Naive thymus-derived CD4-positive, alpha-beta T cell (primary cell): ENCODE results near the gene LYZL1. TPM values are rescaled to one million over a fixed set of nuclear protein-coding genes. Genes with fewer than 3 reads are reported as not detected.
A peak's percentile ranks its signal among the peaks of the same experiment; 100 is the strongest.

Experiments used
- ATAC-seq: fragments of 150-1000 bp; cut with Tn5 transposase; 2 replicates; pipeline ENCODE4 v1.10.0; 2021; ENCODE audit warnings: mild to moderate bottlenecking, moderate library complexity
- CTCF ChIA-PET: fragments of 350-600 bp; sonication (Branson Sonifier 250); formaldehyde crosslinking; loops from one replicate; lab custom pipeline; 2021; ENCODE audit warnings: antibody characterized with exemption; lab: Charles Lee
- POLR2A ChIA-PET: fragments of 350-600 bp; sonication (Branson Sonifier 250); formaldehyde crosslinking; loops from one replicate; lab custom pipeline; 2021; ENCODE audit warnings: antibody characterized with exemption, inconsistent platforms; lab: Charles Lee
- DNase-seq, 9 donors: peaks; one replicate each; pipeline versions ENCODE4 v3.0.0 to v3.0.0-alpha.2; 2020 to 2022; ENCODE audit warnings: mixed read lengths in 1 of 9
- H3K27ac ChIP-seq: one replicate; pipeline ENCODE4 v1.7.0; 2013; ENCODE audit warnings: mild to moderate bottlenecking, low read depth, low read length, moderate library complexity
- H3K27me3 ChIP-seq, 2 donors: one replicate each; pipeline ENCODE4 v1.7.0; 2013; ENCODE audit warnings: low read length in 2 of 2, mild to moderate bottlenecking in 2 of 2, moderate library complexity in 2 of 2; ENCODE audit not compliant: control insufficient read depth in 2 of 2, insufficient read depth in 2 of 2
- H3K36me3 ChIP-seq, 3 experiments: 1 replicate in 2 of 3; 2 replicates in 1 of 3; pipeline ENCODE4 v1.7.0; 2013; ENCODE audit warnings: low read length in 3 of 3, mild to moderate bottlenecking in 3 of 3, moderate library complexity in 1 of 3; ENCODE audit not compliant: insufficient read depth in 3 of 3, control insufficient read depth in 2 of 3
- H3K4me1 ChIP-seq, 2 donors: one replicate each; pipeline ENCODE4 v1.7.0; 2013; ENCODE audit warnings: low read length in 2 of 2, mild to moderate bottlenecking in 2 of 2, moderate library complexity in 1 of 2; ENCODE audit not compliant: control insufficient read depth in 2 of 2, insufficient read depth in 2 of 2
- H3K4me3 ChIP-seq: 2 replicates; pipeline ENCODE4 v1.7.0; 2013; ENCODE audit warnings: mild to moderate bottlenecking, low read length
- H3K9me3 ChIP-seq, 3 experiments: 1 replicate in 2 of 3; 2 replicates in 1 of 3; pipeline ENCODE4 v1.7.0; 2013; ENCODE audit warnings: low read length in 3 of 3; ENCODE audit not compliant: control insufficient read depth in 2 of 3
- H3K27ac Mint-ChIP-seq, 9 donors: one replicate each; pipeline ENCODE4 v1.8.0; 2020 to 2022; ENCODE audit warnings: mixed read lengths in 9 of 9, mild to moderate bottlenecking in 8 of 9, moderate library complexity in 5 of 9, inconsistent platforms in 2 of 9
- H3K27me3 Mint-ChIP-seq, 5 donors: one replicate each; pipeline ENCODE4 v1.8.0; 2021 to 2022; ENCODE audit warnings: mixed read lengths in 5 of 5, mild to moderate bottlenecking in 1 of 5
- H3K36me3 Mint-ChIP-seq, 5 donors: one replicate each; pipeline ENCODE4 v1.8.0; 2020 to 2022; ENCODE audit warnings: mixed read lengths in 5 of 5, mild to moderate bottlenecking in 3 of 5, inconsistent platforms in 1 of 5
- H3K4me1 Mint-ChIP-seq, 7 donors: one replicate each; pipeline ENCODE4 v1.8.0; 2020 to 2022; ENCODE audit warnings: mixed read lengths in 7 of 7, mild to moderate bottlenecking in 3 of 7, inconsistent platforms in 1 of 7
- H3K4me3 Mint-ChIP-seq, 10 donors: one replicate each; pipeline ENCODE4 v1.8.0; 2020 to 2022; ENCODE audit warnings: mild to moderate bottlenecking in 10 of 10, mixed read lengths in 10 of 10, moderate library complexity in 6 of 10, inconsistent platforms in 2 of 10
- H3K9me3 Mint-ChIP-seq, 11 donors: one replicate each; pipeline ENCODE4 v1.8.0; 2020 to 2022; ENCODE audit warnings: mixed read lengths in 11 of 11, mild to moderate bottlenecking in 4 of 11, inconsistent platforms in 1 of 11, moderate library complexity in 1 of 11
- intact Hi-C, 2 donors: fragments of 100-400 bp; cut with micrococcal nuclease; formaldehyde crosslinking; loops; one replicate each; pipeline ENCODE4 v1.15.1; 2023
- polyA plus RNA-seq, 2 donors: library from polyadenylated mRNA; unstranded; fragments of 300-500 nt; fragmentation: Illumina TruSeq; gene quantifications; one replicate each; pipeline ENCODE4 v1.2.3, GENCODE V29; 2021
- total RNA-seq, 6 experiments: library from RNA in 5 of 6; stranded (reverse) in 5 of 6; gene quantifications; 1 replicate in 5 of 6; 2 replicates in 1 of 6; pipeline ENCODE4 v1.2.3 and lab custom pipeline; 2021 to 2026

The LYZL1 gene
- total and polyA plus RNA-seq, 7 experiments from 2014 or later, result not detected

DNA sequence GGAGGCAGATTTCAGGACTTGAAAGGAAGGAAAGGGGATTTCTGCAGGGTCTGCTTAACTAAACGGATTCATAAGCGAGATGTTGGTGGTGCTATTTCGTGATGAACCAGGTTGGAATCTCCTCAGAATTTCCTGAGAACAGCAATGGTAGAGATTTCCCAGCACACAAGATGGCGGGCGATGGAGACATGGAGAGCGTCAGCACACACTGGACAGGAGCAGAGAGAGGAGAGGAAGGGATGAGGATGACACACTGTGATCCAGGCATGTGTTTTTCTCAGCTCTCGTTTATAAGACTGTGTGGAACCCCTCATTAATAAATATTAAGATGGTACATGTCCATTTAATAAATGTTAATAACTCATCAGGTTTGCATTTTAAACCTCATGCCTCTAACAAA lies 43.9 kb upstream of the LYZL1 start:
- H3K36me3 Mint-ChIP-seq, result peaks cover 0 to 3% (median 0%) of the 10 kb centered on the region in 5 donors
- ATAC-seq (no peak), DNase-seq (no peak)
- Histone ChIP-seq H3K27me3 (no peaks in the 10 kb centered on the region), H3K36me3 (no peaks in the 10 kb centered on the region), H3K4me3 (no peak overlapping the region), H3K27ac (no peak overlapping the region), H3K4me1 (no peaks in the 10 kb centered on the region), H3K9me3 (no peaks in the 10 kb centered on the region)
- intact Hi-C loops, result no loop called here
- ChIA-PET POLR2A (no interaction called here), CTCF (interaction anchor here (0.6 kb wide), 1 partner anchor 1704 kb away, joined by 3 read pairs; no protein-coding TSS in a partner anchor)
- peaks cover 0 to 22% (median 11%) of the 10 kb centered on the region in 5 donors for H3K27me3 Mint-ChIP-seq
- H3K27ac Mint-ChIP-seq, result no peak overlapping the region
- H3K4me3 Mint-ChIP-seq, result no peak overlapping the region
- H3K9me3 Mint-ChIP-seq, result peaks cover 0 to 5% (median 0%) of the 10 kb centered on the region in 11 donors
- H3K4me1 Mint-ChIP-seq, result peaks cover 0 to 2% (median 0%) of the 10 kb centered on the region in 7 donors

GRCh38 chr10:29245476-29245875 lies 43.4 kb upstream of the LYZL1 start:
- no peak for ATAC-seq
- H3K4me1 Mint-ChIP-seq, result peaks cover 0 to 2% (median 0%) of the 10 kb centered on the region in 7 donors
- DNase-seq, result no peak
- no peak overlapping the region for H3K27ac ChIP-seq
- H3K9me3 ChIP-seq, result no peaks in the 10 kb centered on the region
- peaks cover 0 to 3% (median 0%) of the 10 kb centered on the region in 5 donors for H3K36me3 Mint-ChIP-seq
- no peak overlapping the region for H3K4me3 ChIP-seq
- H3K4me1 ChIP-seq, result no peaks in the 10 kb centered on the region
- H3K9me3 Mint-ChIP-seq, result peaks cover 0 to 5% (median 0%) of the 10 kb centered on the region in 11 donors
- H3K27me3 Mint-ChIP-seq, result peaks cover 0 to 22% (median 11%) of the 10 kb centered on the region in 5 donors
- H3K4me3 Mint-ChIP-seq, result no peak overlapping the region
- no peaks in the 10 kb centered on the region for H3K36me3 ChIP-seq
- POLR2A ChIA-PET, result no interaction called here
- no peaks in the 10 kb centered on the region for H3K27me3 ChIP-seq
- CTCF ChIA-PET, result interaction anchor here (0.6 kb wide), 1 partner anchor 1704 kb away, joined by 3 read pairs; no protein-coding TSS in a partner anchor
- no peak overlapping the region for H3K27ac Mint-ChIP-seq
- intact Hi-C loops, result no loop called here

GRCh38 chr10:29246449-29246848 lies 42.4 kb upstream of the LYZL1 start:
- Histone ChIP-seq H3K27ac (no peak overlapping the region), H3K9me3 (no peaks in the 10 kb centered on the region), H3K27me3 (no peaks in the 10 kb centered on the region), H3K4me1 (no peaks in the 10 kb centered on the region), H3K36me3 (no peaks in the 10 kb centered on the region), H3K4me3 (no peak overlapping the region)
- Mint-ChIP-seq H3K4me1 (peaks cover 0 to 2% (median 0%) of the 10 kb centered on the region in 7 donors), H3K27ac (no peak overlapping the region), H3K4me3 (no peak overlapping the region), H3K27me3 (peaks cover 0 to 28% (median 13%) of the 10 kb centered on the region in 5 donors), H3K9me3 (peaks cover 0 to 5% (median 0%) of the 10 kb centered on the region in 11 donors), H3K36me3 (peaks cover 0 to 3% (median 0%) of the 10 kb centered on the region in 5 donors)
- CTCF ChIA-PET, result no interaction called here
- POLR2A ChIA-PET, result no interaction called here
- intact Hi-C loops, result no loop called here
- ATAC-seq, result no peak
- DNase-seq, result no peak

GRCh38 chr10:29248158-29248557 lies 40.7 kb upstream of the LYZL1 start:
- H3K27me3 ChIP-seq, result no peaks in the 10 kb centered on the region
- Mint-ChIP-seq H3K27me3 (peaks cover 0 to 30% (median 23%) of the 10 kb centered on the region in 5 donors), H3K36me3 (peaks cover 0 to 3% (median 0%) of the 10 kb centered on the region in 5 donors), H3K4me3 (no peak overlapping the region), H3K9me3 (peaks cover 0 to 7% (median 0%) of the 10 kb centered on the region in 11 donors), H3K4me1 (no peaks in the 10 kb centered on the region), H3K27ac (no peak overlapping the region)
- no peaks in the 10 kb centered on the region for H3K36me3 ChIP-seq
- intact Hi-C loops, result no loop called here
- ATAC-seq, result no peak
- no peaks in the 10 kb centered on the region for H3K4me1 ChIP-seq
- no peak for DNase-seq
- H3K4me3 ChIP-seq, result no peak overlapping the region
- no peaks in the 10 kb centered on the region for H3K9me3 ChIP-seq
- CTCF ChIA-PET, result no interaction called here
- POLR2A ChIA-PET, result no interaction called here
- no peak overlapping the region for H3K27ac ChIP-seq

DNA sequence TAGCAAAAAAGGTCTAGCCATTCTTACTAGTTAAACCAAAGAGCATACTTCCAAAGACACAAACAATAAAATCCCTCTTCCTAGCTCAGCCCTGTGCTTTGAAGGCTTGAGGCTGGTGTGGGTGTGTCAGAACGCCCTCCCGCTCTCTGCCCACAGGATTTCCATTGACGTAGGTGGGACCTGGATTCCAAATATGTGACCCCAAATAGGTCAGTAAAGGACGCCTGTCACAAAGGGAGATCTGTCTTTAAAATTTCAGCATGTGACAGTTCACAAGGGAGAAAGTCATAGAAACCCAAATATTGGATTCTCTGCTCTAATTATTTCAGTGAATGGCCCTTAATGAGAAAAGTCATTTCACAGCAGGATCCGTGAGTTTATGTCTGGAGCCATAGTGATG lies 39.9 kb upstream of the LYZL1 start:
- no peaks in the 10 kb centered on the region for H3K4me1 ChIP-seq
- no peaks in the 10 kb centered on the region for H3K9me3 ChIP-seq
- H3K27me3 ChIP-seq, result no peaks in the 10 kb centered on the region
- POLR2A ChIA-PET, result no interaction called here
- Mint-ChIP-seq H3K27ac (peak overlapping the region in 1 of 9 donors; percentile 4), H3K4me1 (peaks cover 0 to under 1% (median 0%) of the 10 kb centered on the region in 7 donors), H3K36me3 (peaks cover 0 to 3% (median 0%) of the 10 kb centered on the region in 5 donors), H3K4me3 (no peak overlapping the region), H3K9me3 (peaks cover 0 to 7% (median 0%) of the 10 kb centered on the region in 11 donors), H3K27me3 (peaks cover 0 to 39% (median 30%) of the 10 kb centered on the region in 5 donors)
- DNase-seq (no peak), ATAC-seq (no peak)
- H3K4me3 ChIP-seq, result no peak overlapping the region
- CTCF ChIA-PET, result no interaction called here
- H3K36me3 ChIP-seq, result no peaks in the 10 kb centered on the region
- no peak overlapping the region for H3K27ac ChIP-seq
- intact Hi-C loops, result no loop called here

DNA sequence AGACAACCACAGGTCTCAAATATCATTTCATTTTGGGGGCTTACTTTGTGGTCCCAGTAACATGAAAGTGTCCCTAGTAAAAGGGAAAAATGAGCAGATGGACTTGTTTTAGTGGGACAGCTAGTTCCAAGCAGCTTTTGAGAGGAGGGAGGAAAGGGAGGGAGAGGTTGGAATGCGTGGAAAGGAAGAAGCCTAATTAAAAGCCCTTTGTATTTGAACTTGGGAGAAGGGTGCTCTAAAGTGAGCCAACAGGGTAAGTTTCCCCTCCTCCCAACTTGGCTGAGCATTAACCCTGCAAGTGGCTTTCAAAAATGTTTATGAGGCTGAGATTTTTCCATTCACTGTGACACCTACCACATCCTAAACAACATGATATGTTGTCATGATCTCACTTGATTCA lies 38.8 kb upstream of the LYZL1 start:
- POLR2A ChIA-PET, result no interaction called here

More for the DNA sequence above, 38.8 kb upstream of the LYZL1 start:
- Histone ChIP-seq H3K27ac (no peak overlapping the region), H3K36me3 (no peaks in the 10 kb centered on the region), H3K4me1 (no peaks in the 10 kb centered on the region), H3K27me3 (no peaks in the 10 kb centered on the region), H3K9me3 (no peaks in the 10 kb centered on the region), H3K4me3 (no peak overlapping the region)
- Mint-ChIP-seq H3K4me1 (peaks cover 0 to 2% (median 0%) of the 10 kb centered on the region in 7 donors), H3K4me3 (no peak overlapping the region), H3K9me3 (peaks cover 0 to 3% (median 0%) of the 10 kb centered on the region in 11 donors), H3K27ac (no peak overlapping the region), H3K36me3 (no peaks in the 10 kb centered on the region), H3K27me3 (peaks cover 5 to 42% (median 34%) of the 10 kb centered on the region in 5 donors)
- intact Hi-C loops, result no loop called here
- ATAC-seq (no peak), DNase-seq (no peak)
- CTCF ChIA-PET, result interaction anchor here (0.7 kb wide), 1 partner anchor 54 kb away, joined by 3 read pairs; no protein-coding TSS in a partner anchor
